GM21528 (cell line): ENCODE measurements around the gene FKBP2.

Experiments used
- ATAC-seq: cut with Tn5 transposase; IDR thresholded peaks from one replicate; pipeline ENCODE4 v1.9.1; 2021; ENCODE audit warnings: mild to moderate bottlenecking, moderate library complexity; ENCODE audit not compliant: unreplicated experiment, low FRiP score

The FKBP2 gene

GRCh38 chr11:64218628-64219353 is 22.1 kb upstream of the FKBP2 start:
- no peak for ATAC-seq

- ATAC-seq: no peak
These were observed 21.6 kb upstream of the FKBP2 start for GRCh38 chr11:64219354-64219684.

- no peak for ATAC-seq
These were observed 21.1 kb upstream of the FKBP2 start for GRCh38 chr11:64219755-64220154.

GRCh38 chr11:64220271-64220670 is 20.6 kb upstream of the FKBP2 start:
- no peak for ATAC-seq

- ATAC-seq: no peak
These were observed 20.1 kb upstream of the FKBP2 start for GRCh38 chr11:64220798-64221197.

- no peak for ATAC-seq
These were observed 18.3 kb upstream of the FKBP2 start for GRCh38 chr11:64222651-64223000.

GRCh38 chr11:64223001-64223651 is 17.8 kb upstream of the FKBP2 start:
- no peak for ATAC-seq

GRCh38 chr11:64224151-64224890 is 16.6 kb upstream of the FKBP2 start:
- no peak for ATAC-seq

GRCh38 chr11:64224891-64225607 is 15.8 kb upstream of the FKBP2 start:
- ATAC-seq: no peak

- peak; percentile 40 for ATAC-seq
These were observed 15.0 kb upstream of the FKBP2 start, which contains the start of the genes NUDT22 and TRPT1 for GRCh38 chr11:64225608-64226506. NUDT22 (plus strand) TSS chr11:64226274; CDS start chr11:64226653, 379 bp downstream. TRPT1 (minus strand) TSS chr11:64226186; CDS start chr11:64225860, 326 bp downstream.

- no peak for ATAC-seq
These were observed 14.3 kb upstream of the FKBP2 start for GRCh38 chr11:64226507-64227051.

- no peak for ATAC-seq
These were observed 13.4 kb upstream of the FKBP2 start for GRCh38 chr11:64227405-64227956.

GRCh38 chr11:64229090-64229743 is 11.7 kb upstream of the FKBP2 start:
- ATAC-seq: no peak

GRCh38 chr11:64229744-64230170 is 11.1 kb upstream of the FKBP2 start:
- no peak for ATAC-seq

- ATAC-seq: peak; percentile 42
These were observed 10.5 kb upstream of the FKBP2 start, which contains the start of gene DNAJC4 for GRCh38 chr11:64230171-64230984. DNAJC4 (plus strand) TSS chr11:64230548; CDS start chr11:64230855, 307 bp downstream.

GRCh38 chr11:64230985-64231365 is 9.9 kb upstream of the FKBP2 start:
- ATAC-seq: no peak

- no peak for ATAC-seq
These were observed 9.3 kb upstream of the FKBP2 start for GRCh38 chr11:64231546-64231945.
